GM19324 (cell line): ENCODE data around the gene CSNK1G1.
"Not testable (repeated sequence)": the region's sequence is repeated elsewhere in the genome, so short reads cannot be mapped to it uniquely, and the experiment has no call there.

ENCODE experiments used
- ATAC-seq: cut with Tn5 transposase; IDR thresholded peaks from one replicate; pipeline ENCODE4 v1.9.1; 2021; ENCODE audit warnings: mild to moderate bottlenecking, moderate library complexity; ENCODE audit not compliant: unreplicated experiment, low FRiP score

Gene CSNK1G1

DNA sequence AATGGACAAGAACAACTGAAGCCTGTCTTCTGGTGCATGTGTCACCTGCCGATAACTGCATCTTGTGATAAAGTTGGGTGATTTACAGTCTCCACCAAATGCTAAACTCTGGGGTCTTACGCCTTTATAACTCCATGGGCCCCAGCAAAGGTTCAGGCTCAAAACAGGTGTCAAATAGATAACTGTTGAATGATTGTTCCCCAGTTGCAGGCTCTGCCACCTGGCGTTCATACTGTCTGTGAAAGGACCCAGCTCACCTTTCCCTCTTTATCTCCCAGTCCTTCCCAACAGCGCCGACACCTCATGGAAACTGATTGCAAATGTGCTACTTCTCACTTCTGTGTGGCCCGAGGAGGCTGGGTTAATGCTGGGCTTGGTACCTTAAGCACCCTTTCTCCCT lies 212.7 kb downstream of the CSNK1G1 start:
- ATAC-seq = no peak

DNA sequence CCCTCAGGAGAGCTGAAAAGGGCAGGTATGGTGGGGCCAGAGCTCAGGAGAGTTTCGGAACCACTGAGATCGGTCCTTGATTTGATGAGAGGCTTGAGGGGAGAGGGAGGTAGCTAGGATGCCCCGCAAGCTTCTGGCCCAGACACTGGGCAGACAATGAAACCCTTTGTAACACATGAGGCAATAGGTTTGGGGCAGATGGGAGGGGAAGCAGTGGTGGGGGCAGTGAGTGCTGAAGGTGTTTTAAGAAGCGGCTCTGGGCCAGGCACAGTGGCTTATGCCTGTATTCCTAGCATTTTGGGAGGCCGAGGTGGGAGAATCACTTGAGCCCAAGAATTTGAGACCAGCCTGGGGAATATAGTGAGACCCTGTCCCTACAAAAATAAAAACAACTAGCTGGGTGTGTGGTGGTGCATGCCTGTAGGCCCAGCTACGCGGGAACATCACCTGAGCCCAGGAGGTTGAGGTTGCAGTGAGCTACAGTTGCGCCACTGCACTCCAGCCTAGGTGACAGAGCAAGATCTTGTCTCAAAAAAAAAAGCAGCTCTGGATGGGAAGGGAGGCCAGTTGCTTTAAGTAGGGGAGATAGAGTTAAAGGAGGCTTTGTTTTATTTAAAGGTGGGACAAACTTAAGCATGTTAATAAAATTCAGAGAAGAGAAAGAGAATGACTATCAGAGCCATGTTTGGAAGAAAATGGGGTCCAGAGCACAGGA lies 214.0 kb downstream of the CSNK1G1 start:
- ATAC-seq = no peak

DNA sequence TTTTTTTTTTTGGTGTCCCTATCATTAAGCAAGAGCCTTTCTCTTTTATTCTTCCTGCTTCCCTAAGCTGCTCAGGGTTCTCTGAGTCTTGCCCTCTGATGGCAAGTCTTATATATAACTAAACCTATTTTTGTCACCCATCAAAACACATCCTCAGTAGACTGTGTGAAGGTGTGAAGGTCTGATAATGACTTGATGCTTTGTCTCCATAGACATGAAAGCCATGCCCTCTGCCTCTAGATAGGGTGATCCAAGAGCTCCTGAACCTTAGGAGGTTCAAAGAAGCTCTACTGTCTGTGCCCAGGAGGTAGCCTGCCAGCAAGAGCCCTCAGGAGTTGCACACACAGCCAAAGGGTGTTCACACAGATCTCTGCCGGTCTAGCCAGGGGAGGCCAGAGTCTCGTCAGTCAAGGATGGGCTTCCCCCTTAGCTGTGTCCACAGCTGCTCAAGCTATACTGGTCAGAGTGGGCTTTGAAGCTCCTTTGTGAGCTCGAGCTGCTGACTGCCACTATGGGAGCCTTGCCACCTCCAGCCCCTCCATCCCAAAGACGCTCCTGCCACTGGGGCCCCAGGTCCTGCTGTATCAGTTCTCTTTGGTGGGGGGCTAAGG lies 217.5 kb downstream of the CSNK1G1 start:
- ATAC-seq = no peak

DNA sequence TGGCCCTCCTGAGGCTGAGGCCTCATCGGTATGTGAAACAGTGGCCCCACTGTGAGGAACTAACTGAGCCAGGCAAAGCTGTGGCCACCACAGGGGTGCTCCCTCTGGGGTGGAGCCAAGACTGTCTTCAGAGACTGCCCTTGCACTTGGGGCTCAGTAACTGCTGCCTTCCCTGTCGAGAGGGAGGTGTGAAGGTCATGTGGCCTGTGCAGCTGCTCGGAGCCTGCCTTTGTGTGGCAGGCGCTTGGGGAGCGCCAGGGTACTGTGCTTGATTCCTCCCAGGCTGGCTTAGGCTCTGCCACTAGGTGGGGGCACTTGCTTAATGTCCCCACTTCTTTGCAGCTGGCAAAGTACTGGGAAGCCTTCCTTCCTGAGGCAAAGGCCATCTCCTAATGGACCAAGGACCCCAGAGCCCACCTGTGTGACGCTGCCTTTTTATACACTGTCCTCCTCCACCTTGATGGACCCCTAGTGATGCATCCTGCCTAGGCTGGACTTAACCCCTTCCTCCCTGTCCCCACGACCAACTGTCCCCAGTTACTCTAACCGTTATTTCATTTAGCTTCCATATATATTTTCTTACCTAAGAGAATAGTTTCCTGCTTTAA lies 218.6 kb downstream of the CSNK1G1 start:
- ATAC-seq = no peak

DNA sequence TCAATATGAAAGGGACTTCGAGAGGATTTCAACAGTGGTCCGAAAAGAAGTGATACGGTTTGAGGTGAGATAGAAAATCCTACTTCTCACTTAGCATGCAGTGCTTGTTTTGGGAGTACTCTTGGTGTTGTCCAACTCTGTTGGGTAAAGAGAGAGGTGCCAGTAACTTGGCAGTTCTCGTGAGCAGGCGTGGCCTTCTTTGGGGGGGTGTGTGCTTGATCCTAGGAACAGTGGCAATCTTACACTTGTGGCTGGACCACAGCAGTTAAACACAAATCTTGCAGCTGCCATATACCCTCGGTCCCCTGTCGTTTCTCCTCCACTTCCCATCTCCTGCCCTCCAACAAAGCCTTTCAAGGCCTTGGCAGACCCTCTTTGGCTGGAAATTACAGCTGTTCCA lies 219.6 kb downstream of the CSNK1G1 start:
- ATAC-seq = no peak

DNA sequence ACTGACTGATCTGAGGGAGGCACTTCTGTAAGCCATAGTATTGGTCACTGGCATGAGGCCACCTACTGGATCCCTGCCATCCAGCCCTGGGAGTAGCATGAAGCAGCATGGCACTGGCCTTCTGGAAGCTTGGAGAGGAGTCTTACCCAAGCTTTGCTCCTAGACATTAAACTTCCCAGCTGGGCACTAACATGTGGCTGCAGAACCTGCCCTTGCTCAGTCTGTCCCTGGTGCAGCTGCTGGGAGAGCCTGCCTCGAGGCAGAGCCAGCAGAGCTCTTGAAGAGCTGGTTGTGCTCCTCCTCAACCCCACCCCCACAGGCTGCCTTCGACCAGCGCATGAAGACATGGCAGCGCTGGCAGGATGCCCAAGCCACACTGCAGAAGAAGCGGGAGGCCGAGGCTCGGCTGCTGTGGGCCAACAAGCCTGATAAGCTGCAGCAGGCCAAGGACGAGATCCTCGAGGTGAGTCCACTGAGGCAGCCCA lies 221.6 kb downstream of the CSNK1G1 start:
- ATAC-seq = no peak

DNA sequence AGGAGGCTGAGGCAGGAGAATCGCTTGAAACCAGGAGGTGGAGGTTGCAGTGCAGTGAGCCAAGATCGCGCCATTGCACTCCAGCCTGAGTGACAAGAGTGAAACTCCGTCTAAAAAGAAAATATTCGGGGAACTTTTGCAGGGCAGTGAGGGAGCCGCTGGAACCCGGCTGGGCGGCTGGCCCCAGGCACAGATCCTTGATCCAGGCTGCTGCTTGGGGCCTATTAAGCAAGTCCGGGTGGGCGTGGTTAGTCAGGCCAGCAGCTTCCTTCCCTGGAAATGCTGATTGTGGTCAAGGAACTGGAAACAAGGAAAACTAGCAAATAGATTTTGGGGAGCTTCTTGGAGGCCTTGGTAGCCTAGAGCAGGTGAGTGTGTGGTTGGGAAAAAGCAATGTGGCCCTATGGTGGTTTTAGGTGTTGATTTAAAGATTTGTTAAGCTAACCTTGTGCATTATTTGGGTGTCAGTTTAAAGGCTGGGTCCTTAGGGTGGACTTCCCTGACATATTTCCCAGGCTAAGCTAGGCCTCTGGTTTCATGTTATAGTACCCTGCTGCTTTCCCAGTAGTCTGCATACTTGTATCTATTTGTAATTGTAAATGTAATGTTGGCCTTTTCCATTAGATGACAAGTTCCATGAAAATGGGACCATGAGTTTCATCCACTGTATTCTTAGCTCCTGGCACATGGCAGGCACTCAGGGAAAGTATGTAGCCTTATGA lies 222.2 kb downstream of the CSNK1G1 start:
- no peak for ATAC-seq

DNA sequence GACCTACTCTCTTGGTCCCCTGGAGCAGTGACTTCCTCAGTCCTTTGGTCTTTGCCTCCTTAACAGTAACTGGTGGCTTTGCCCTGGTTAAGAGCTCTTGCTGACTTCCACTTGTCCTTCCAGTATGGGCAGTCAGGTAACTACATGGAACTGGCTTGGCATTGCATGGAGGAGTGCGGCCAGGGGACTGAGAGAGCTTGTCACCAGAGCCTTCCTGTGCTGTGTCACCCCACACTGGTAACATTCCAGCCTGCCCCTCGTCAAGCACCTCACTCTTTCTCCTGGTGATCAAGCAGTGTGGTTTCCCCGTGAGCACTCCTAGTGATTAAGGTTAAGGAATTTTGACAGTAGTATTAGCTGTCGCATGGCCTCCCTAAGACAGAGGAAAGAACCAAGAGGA lies 223.8 kb downstream of the CSNK1G1 start:
- ATAC-seq = no peak

DNA sequence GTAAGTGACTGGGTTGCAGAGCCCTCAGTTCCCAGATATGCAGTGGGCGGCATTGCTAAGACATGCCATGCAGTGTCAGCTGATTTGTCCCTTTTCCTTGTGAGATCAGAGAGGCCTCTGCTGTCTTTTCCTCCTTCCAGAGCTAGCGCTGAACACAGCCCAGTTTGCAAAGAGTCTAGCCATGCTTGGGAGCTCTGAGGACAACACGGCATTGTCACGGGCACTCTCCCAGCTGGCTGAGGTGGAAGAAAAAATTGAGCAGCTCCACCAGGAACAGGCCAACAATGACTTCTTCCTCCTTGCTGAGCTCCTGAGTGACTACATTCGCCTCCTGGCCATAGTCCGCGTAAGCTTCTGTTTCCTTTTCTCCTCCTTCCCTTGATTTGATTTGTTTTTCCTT lies 224.4 kb downstream of the CSNK1G1 start:
- ATAC-seq = no peak

DNA sequence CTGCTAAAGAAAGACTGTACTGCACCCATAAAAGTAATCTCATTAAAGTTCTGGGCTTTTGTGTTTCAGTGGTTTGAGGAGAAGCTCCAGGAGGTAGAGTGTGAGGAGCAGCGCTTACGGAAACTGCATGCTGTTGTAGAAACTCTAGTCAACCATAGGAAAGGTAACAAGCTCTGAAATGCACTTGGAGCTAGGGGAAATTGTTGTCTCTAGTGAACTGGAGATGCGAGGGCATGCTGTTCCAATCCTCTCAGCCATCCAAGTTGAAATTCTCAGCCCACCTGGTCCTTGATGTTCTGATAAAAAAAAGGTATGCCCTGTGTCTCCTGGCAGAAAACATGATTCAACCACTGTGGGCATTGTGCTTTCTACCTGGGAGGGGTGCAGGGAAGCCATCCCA lies 225.8 kb downstream of the CSNK1G1 start:
- ATAC-seq = no peak

DNA sequence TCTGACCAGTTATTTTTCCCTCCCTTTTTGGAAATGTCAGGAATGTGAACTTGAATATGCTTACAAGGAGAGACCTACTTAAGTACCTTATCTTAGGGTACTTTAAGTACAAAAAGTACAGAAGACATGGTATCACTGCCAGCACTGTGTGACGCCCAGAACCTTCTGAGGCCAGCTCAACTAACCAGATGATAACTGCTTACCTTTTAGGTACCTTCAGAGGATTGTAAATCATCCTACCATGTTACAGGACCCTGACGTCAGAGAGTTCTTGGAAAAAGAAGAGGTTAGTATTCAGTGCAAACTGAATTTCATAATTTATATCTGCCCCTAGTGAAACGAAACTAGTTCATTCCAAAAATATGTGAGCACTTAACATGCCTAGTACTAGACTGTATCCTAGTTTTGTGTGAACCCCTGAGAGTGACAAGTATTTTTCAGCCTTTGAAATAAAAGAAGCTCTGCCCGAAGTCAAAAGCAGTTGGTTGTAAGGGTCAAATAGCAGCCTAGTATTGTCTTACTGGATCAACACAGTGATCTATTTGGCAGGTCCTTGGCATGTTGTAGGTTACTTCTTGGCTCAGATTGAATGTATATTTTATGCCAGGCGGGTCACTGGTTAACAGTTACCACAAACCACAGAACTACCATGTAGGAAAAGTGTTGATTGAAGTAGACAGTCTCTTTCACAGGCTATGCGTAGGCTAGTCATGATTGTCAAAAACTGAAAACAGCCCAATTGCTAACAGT lies 228.3 kb downstream of the CSNK1G1 start:
- no peak for ATAC-seq

DNA sequence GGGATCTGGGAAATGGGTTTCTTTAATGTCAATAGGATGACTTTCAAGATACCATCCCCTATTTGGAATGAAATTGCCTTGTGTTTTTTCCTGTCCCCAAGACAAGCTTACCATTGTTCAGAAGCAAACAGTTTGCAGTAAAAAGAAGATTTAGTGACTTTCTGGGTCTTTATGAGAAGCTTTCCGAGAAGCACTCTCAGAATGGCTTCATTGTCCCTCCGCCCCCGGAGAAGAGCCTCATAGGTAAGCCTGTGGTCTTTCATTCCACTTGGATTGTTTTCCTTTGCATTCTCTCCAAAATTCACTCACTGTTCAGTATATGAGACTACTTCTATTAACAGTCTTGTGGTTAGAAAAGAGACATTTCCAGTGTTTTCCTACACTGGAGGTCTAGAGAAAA lies 230.0 kb downstream of the CSNK1G1 start:
- ATAC-seq = no peak

DNA sequence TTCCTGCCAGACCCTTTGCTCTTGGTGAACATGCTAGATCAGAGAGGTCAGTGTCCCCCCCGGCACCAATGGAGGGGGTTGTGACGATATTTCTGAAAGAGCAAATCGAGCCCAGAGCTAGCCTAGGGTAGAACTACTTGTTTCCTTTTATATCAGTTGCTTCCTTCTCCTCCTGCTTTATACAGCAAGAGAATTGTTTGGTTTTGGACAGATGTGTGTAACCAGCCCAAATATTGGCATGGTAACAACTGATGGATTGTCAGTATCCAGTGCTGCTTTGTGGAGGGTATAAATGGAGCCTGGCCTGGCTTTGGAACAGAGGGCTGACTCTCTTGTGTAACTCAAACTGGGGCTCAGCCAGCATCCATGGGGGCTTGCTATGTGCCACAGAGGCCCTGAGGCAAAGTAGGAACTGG lies 233.0 kb downstream of the CSNK1G1 start:
- ATAC-seq = no peak

DNA sequence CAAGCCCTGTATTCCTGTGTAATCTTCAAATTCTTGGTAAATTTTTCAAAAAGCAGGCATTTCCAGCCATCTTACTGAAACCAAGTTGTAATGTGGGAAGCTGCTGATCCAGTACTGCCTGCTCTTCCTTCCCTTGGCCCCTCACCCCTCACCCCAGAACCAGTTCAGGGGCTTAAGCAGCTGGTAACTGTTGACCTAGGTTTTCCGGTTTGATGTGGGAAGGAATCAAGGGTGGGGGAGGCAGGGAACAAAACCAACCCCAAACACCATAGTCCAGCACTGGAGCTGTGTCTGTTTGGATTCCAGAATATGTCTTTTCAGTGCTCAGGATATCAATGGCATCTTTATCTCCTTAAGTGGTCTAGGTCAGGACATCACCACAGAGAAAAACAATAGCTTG lies 233.5 kb downstream of the CSNK1G1 start:
- ATAC-seq = no peak

DNA sequence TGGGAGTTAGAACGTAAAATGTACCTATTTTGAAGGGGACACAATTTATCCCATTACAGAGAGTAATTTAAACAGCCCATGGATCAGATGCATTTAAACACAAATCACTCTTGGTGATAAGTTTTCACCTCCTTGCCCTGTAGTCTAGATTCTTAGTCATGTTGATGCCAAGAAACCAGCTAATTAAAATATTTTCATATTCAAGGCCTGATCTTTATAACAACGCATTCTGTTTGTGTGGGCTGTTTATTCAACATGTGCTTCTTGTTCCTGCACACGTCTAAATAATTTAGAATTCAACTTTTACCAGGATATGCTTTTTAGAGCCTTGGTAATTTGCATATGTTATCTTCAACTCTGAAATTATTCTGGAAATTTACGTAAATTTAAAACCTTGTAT lies 234.4 kb downstream of the CSNK1G1 start:
- no peak for ATAC-seq

DNA sequence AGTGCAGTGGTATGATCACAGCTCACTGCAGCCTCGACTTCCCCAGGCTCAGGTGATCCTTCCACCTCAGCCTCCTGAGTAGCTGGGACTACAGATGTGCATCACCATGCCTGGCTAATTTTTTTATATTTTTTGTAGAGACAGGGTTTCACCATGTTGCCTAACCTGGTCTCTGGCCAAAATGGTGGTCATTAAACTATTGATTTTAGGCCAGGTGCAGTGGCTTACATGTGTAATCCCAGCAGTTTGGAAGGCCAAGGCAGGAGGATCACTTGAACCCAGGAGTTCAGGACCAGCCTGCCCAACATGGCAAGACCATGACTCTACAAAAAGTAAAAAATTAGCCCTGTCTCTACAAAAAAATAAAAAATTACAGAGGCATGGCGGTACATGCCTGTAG lies 235.7 kb downstream of the CSNK1G1 start:
- not testable (repeated sequence) for ATAC-seq

DNA sequence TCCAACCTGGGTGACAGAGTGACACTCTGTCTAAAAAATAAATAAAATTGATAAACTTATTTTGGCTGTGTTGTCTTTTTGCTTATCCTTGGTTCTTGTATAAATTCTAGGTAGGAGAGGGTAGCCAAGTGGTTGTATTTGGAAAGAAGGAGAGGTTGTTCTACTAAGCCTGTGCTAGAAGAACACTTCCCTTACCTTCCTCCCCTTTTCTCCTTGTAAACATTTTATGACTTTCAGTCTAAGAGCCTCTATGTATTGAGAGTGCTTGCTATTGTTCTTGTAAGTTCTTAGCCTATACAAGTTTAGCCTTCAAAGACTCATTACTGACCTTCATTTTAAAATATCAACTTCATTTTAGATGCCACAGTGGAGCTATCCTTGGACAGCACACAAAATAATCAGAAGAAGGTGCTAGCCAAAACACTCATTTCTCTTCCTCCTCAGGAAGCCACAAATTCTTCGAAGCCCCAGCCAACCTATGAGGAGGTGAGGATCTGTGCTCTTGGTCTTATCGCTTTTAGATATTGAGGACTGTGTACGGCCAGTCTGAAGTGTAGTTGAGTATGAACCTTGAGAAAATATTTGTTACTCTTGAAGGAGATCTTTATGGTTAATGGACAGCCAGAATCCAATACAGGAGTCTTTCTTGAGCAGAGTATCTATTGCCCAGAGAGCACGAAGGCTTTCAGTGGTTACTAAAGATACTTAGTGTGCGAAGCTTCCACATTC lies 238.1 kb downstream of the CSNK1G1 start:
- no peak for ATAC-seq
